Activated effector memory CD4-positive, alpha-beta T cell treated with Interleukin-2 at 50 U/mL for 16 hours (primary cell): ENCODE results near the gene ASTN1.
"Not testable (repeated sequence)": the region's sequence is repeated elsewhere in the genome, so short reads cannot be mapped to it uniquely, and the experiment has no call there.

Source experiments
- DNase-seq: peaks from one replicate; pipeline ENCODE4 v3.0.0-alpha.2; 2020

Gene ASTN1

DNA sequence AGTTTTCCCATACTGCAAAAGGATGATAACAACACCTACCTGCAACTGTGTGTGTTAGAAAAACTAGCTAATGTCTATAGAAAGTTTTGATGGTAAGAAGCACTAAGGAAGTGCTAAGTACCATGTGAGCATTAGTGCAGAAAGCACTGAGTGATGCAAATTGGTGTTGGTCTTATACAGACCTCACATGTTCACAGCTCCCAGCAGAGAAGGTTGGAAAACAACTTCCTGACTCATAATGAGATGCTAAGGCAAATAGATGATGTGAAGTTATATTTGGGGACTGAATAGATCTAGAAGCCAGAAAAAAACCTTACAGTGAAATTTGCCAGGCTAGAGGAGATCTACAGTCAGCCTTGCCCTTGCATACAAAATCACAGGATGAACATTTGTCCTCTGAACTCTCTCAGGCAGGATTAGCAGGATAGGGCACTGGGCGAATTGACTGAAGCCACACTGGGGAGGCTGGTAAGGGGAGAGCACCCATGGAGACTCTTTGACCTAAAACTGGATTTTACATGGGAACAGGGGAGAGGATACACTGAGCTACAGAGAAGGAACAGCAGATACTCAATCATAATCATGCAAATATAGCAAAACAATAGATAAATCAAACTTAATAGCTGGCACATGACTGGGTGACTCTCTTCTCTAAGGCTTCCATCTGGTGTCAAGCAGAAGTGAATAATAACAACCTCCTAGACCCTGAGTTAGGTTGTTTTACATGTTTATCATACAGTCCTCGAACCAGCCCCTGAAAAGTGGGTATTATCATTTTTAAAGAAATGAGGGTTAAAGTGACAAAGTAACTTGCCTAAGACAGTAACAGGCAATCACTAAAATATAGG is 61.3 kb downstream of the ASTN1 start:
- no peak for DNase-seq

DNA sequence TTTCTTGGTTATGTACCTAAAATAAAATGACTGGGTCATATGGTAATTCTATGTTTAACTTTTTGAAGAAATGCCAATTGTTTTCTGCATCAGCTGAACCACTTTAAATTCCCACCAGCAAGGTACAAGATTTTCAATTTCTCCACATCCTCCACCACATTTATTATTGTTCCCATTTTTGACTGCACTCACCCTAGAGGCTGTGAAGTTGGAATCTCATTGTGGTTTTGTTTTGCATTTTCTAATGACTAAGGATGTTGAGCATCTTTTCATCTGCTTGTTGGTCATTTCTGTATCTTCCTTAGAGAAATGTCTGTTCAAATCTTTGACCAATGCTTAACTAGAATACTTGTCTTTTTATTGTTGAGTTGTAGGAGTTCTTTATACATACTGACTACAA is 72.5 kb downstream of the ASTN1 start:
- no peak for DNase-seq

DNA sequence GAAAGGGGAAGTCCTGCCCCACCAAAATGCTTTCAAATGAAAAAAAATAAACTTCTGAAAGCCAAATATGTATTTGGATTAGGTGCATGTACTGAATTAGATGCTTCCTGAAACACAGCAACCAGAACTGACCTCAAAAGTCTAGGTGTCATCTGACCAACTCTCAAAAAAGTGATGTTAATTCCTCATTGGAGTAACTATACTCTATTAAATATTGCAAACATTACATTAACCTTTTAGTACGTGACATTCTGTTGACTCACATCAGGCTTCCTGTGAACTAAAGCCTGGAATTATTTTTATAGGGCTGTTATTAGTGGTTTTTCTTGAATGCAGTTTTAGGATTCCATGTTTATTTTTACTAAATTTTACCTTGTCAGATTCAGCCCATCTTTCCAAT is 73.5 kb downstream of the ASTN1 start:
- DNase-seq: no peak

DNA sequence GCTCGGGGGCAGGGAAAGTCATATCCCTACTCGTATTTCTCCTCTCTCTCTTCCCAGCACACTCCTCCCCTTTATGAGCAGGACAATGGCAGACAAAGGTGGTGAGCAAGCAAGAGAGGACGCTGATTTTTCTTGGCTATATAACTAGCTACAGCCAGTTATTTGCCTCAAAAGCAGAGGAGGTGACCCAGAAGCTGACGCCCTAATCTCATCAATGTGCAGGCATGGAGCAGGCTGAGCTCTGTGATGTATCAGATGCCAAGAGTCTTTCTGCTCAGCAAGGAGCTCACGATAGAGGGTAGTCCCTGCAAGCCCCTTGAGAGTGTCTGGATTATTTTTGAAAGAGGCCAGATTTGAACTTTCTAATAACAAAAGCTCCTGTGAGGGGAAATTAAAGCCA is 75.5 kb downstream of the ASTN1 start:
- DNase-seq: no peak

GRCh38 chr1:177082855-177083693 is 81.4 kb downstream of the ASTN1 start:
- DNase-seq: no peak

DNA sequence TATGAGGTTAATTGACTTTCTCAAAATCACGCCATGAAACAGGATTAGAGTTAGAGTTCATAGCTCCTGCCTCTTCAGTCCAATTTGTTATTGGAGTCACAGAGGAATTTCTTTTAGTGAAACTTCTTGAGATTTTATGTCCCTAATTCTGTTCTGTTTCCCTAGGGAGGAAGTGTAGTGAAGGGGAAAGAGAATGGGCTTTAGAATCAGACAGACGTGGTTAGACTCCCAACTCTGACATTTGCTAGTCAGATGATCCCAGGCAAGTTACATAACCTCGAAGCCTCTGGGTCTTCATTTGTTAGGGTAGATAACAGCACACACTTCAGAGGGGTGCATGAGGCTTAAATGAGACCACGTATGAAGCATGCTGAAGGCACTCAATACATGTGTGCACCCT is 83.9 kb downstream of the ASTN1 start:
- DNase-seq: no peak

GRCh38 chr1:177077734-177078499 is 86.6 kb downstream of the ASTN1 start:
- no peak for DNase-seq

DNA sequence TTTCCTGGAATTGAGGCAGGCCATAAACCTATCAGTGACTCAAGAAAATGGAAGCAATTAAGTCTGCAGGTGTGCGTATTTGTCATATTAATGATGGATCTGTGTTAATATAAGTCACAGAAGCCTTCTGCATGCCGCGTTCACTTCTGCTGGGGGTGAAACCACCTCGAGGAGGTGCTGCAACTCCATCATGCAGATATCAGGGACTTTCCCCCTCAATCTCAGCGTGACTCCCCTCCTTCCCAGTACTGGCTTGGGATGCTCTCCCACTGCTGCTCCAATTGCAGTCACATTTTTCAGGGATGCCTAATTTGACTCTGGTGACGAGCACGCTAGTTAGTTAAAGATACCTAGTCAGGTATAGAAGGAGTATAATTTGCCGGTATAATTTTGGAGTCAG is 87.5 kb downstream of the ASTN1 start:
- no peak for DNase-seq

GRCh38 chr1:177074811-177075210 is 89.7 kb downstream of the ASTN1 start:
- not testable (repeated sequence) for DNase-seq

GRCh38 chr1:177069490-177069889 is 95.0 kb downstream of the ASTN1 start:
- no peak for DNase-seq

DNA sequence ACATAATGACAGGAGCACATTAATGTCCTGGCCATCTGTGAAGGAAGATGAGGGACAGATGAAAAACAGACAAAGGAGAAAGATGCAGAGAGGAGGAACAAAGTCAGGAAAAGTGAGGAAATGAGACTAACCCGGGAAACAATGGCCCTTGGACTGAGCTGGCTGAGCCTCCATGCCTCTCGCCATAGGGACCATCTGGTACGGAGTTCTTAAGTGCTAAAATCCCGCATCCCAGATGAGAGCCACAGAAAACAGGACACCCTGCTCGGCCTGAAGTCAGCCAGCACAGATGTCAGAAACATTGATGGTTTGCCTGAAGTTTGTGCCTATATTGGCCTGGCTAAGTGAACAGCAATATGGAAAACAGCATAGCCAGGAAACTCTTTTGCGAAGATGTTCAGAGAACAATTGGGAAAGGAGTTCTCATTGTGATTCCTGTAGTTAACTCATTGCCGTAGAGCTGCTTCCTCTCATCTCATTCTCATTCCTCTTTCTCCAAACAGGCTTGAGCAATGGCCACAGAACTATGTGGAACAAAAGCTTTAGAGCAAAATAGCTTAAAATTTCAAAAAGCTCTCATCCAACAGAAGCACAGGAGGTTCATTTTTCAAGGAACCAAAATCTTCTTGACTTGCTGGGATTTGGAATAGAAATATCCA is 96.6 kb downstream of the ASTN1 start:
- no peak for DNase-seq

DNA sequence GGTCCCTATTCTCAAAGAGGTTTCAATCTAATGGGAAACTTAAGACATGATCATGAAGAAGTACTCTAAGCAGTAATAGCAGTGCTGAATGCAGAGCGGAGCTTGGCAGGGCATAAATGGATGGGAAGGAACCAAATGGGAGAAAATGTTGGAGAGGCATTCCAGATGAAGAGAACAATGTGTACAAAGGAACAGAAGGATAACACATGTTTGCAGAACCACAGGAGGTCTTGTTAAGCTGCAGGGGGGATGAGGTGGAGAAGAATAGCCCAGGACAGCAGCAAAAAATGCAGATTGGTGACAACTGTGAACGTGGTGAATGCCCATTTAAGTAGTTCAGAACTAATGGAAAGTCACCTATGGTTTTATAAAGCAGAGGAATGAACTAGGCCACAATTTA is 99.1 kb downstream of the ASTN1 start:
- DNase-seq: no peak

DNA sequence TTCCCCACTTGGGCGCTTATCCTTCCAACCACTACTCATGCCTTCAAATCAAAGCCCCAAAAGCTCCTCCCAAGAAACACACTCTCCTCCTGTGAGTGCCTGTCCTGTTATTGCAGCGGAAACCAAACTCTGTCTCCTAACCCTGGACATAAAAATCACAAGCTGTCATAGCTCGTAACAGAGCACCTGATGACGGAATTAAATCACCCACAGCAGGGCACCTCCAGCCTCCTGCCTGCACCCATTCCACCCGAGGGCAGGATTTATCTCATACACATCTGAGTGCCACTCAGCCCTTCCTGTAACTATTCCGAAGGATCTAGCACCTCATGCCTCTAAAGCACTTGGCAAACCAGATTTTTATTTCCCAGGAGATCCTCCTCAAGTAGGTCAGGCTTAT is 100.9 kb downstream of the ASTN1 start:
- DNase-seq: no peak

- DNase-seq: no peak
Observed at GRCh38 chr1:177054542-177054941, 110.0 kb downstream of the ASTN1 start.

- DNase-seq: no peak
Observed at GRCh38 chr1:177053648-177054047, 110.9 kb downstream of the ASTN1 start.

DNA sequence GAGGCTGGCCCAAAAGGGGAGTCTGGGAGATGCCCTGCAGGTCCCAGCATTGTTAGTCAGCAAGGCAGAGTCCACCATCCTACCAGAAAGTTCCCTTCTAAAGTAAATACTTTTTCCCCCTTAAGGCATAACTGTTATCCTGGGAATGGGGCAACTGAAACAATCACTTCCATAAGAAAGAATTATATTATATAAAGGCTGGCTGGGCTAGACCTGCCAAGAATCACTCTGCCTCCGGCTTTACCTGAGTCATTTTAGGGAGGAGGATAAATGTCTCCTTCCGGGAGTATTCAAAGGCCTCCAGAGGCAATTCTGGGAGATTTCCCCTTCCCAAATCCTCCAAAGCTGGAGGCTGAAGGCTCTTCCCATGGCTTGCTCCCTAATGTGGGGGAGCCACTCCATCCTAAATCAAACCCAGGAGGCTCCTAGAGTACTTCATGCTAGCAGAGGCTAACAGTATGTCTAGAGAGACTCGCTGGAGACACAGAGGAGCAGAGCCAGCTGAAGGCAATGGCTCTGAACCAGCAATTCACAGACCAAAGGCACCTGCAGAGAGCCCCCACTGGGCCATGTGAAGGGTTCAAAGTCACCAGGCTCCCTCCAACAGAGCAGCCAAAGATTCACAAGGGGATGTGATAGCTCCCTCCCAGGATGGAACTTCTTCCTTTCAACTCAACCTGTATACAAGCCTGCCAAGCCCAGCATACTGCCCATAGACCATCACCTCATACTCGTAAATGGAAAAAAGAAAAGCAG is 116.0 kb downstream of the ASTN1 start:
- DNase-seq: no peak

GRCh38 chr1:177045151-177045550 is 119.4 kb downstream of the ASTN1 start:
- no peak for DNase-seq

- DNase-seq: no peak
Observed at GRCh38 chr1:177044390-177044789, 120.1 kb downstream of the ASTN1 start.

DNA sequence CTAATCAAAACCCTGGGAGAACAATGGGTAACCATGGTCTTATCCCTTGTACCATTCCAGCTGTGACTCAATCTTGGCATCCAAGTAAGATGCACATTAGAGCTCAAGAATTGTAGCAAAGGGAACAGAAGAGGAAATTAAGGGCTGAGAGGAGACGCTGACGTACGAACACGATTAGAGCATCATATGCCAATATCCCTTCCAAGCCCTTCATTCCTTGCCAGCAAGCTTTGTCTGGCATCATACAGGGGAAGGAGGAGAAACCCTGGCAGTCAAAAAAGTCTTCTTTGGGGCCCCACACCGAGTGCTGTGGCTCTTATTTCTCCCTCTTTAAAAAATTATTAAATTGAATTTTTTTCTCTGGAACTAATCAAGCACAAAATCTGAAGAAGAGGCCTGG is 120.9 kb downstream of the ASTN1 start:
- DNase-seq: no peak

- DNase-seq: no peak
Observed at GRCh38 chr1:177035586-177035985, 128.9 kb downstream of the ASTN1 start.

DNA sequence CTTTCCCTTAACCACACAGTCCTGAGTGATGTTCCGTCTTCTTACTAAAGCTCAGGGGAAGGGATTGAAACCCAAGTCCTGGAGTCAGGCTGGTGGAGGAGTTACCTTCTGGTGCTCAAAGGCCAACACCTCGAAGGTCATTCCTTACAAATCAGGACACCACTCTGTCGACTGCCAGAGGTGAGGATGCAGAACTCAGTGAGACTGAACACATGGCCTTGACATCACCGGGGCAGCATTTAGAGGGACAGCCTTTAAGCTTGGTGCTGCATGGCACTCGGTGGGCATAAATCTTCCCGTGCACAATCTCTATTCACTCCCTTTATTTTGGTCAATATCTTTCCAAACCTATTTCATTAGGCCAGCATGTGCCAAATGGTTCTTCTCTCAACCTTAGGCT is 130.9 kb downstream of the ASTN1 start:
- DNase-seq: no peak

GRCh38 chr1:177032434-177032833 is 132.1 kb downstream of the ASTN1 start:
- no peak for DNase-seq
